CD1c-positive myeloid dendritic cell (primary cell): ENCODE measurements around the gene APOBEC3C.
"Not testable (repeated sequence)": the region's sequence is repeated elsewhere in the genome, so short reads cannot be mapped to it uniquely, and the experiment has no call there.

ENCODE experiments used
- DNase-seq: peaks from one replicate; pipeline ENCODE4 v3.0.0-alpha.2; 2016; ENCODE audit errors: extremely low spot score

APOBEC3C gene

DNA sequence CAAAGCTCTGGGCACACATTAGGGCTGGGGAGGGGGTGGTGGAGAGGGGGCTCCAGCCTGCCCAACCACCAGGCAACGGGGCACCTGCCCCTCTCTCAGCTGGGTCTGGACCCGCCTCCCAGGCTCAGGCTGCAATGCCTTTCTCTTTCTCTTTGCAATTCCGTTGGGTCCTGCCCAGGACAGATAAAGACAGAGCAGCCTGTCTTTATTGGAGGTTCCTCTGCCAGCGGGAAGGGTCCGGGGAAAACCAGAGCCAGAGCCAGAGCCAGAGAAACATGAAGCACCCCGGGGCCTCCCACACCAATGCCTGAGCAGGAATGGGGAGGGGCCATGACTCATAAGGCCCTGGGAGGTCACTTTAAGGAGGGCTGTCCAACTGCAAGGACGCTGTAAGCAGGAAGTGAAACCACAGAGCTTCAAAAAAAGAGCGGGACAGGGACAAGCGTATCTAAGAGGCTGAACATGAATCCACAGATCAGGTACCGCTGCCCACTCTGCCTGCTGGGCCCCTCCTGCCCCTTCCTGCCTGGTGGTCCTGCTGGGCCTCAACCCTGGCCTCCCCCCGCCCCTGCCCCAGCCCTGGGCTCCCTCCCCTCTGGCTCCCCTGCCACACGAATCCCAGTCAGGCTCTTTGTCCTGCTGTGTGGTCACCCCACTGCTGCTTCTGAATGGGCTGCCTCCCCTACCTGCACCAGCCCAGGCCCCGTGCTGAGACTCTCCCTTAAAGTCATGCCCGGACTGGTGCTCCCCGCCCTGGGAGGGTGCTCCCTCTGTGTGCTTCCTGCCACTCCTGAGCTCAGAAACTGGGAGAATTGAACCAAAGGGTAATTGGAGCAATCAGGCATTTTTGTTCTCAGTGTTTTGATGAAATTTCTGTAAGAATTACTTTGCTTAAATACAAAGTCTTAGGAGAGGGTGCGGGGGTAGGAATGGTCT is 31.8 kb upstream of the APOBEC3C start, which contains the start of gene APOBEC3B:
APOBEC3B (plus strand) TSS at position 356 of the 936 bp plus-strand sequence; CDS start at position 463, 107 bp downstream.
- DNase-seq: peak; percentile 97

DNA sequence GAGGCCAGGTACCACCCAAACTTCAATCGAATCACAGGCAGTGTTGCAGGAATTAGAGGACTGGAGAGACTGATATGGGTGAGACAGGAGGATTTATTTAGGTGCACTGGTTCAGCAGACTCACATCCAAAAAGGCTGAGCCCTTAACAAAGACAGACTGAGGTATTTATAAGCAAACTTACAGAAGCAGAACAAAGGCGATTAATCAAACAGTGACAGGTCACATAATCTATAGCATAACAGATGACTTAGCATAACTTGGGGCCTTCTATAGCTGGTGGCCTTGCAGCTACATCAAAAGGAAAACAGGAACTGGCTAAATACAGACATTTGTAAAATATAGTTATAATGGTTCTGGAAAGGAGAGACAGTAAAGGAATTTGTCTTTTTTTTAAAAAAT is 29.8 kb upstream of the APOBEC3C start:
- DNase-seq: no peak

DNA sequence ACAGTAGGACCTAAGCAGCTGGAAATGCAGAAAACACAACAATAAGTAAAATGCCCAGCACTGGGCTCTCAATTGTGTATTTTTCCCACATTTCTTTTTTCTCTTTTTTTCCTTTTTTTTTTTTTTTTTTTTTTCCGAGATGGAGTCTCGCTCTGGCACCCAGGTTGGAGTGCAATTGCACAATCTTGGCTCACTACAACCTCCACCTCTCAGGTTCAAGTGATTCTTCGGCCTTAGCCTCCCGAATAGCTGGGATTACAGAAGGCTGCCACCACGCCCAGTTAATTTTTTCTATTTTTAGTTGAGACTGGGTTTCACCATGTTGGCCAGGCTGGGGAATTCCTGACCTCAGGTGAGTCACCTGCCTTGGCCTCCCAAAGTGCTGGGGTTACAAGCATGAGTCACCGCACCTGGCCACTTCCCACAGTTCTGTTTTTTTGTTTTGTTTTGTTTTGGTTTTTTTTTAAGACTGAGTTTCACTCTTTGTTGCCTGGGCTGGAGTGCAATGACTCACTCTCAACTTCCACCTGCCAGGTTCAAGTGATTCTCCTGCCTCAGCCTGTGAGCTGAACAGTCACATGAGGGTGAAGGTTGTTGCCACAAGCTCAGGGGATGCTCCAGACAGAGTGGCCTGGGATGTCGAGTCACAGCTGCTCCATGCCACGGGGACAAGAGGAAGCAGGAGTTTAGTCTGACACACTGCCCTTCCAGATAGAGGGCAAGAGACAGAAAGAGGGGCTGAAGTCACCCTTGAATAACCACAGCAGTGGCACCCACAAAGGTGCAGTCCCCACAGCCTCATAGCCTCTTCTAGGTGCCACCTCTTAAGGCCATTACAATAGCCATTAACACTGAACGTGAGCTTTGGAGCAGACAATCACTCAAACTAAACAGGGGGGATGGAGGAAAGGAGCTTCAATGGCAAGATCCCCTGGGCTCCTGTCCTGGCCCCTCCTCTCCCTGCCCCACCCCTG is 29.0 kb upstream of the APOBEC3C start:
- peak; percentile 57 for DNase-seq

DNA sequence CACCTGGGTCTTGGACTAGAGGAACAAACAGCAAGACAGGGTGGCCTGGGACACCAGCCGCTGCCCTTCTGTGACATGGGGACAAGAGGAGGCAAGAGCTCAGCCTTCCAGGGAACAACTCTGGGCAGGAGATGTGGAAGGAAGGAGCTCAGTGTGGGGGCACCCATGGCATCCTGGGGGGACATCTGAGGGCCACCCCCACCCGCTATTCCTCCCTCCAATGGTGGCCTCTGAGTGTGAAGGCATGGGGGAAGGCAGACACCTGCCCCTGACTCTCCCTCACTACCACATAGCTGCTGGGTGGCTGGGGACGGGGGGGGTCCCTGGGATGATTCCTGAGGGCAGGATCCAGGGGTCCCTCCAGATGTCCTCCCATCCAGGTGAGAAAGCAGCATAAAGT is 27.4 kb upstream of the APOBEC3C start:
- no peak for DNase-seq

DNA sequence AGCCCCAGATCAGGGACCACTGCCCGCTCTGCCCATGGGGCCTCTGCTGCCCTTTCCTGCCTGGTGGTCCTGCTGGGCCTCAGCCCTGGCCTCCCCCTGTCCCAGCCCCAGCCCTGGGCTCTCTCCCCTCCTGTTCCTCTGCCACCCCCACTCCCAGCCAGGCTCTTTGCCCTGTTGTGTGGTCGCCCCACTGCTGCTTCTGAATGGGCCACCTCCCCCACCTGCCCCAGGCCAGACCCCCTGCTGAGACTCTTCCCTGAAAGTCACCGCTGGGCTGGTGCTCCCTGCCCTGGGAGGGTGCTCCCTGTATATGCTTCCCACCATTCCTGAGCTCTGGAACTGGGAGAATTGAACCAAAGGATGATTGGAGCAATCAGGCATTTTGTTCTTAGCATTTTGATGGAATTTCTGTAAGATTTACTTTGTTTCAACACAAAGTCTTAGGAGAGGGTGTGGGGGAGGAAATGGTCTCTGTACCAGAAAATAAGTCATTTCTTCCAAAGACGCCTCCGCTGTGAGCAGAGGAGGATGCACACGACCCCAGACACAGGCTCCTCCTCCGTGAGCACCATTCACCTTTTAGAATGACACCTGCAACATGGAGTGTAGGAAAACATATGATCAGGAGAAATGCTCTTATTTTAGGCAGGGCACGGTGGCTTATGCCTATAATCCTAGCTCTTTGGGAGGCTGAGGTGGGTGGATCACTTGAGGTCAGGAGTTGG is 26.7 kb upstream of the APOBEC3C start:
- DNase-seq: no peak

DNA sequence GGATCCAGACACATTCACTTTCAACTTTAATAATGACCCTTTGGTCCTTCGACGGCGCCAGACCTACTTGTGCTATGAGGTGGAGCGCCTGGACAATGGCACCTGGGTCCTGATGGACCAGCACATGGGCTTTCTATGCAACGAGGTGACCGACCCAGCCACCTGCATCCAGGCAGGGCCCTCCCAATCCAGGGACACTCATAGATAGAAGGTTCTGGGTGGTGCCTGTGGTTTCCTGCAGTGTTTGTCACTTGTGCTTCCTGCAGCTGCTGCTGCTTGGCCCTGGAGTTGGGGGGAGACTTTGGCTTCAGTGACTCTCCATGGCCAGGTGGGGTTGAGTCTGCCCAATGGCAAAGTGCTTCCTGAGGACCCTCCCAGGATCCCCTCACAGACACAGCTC is 24.6 kb upstream of the APOBEC3C start:
- DNase-seq: no peak

DNA sequence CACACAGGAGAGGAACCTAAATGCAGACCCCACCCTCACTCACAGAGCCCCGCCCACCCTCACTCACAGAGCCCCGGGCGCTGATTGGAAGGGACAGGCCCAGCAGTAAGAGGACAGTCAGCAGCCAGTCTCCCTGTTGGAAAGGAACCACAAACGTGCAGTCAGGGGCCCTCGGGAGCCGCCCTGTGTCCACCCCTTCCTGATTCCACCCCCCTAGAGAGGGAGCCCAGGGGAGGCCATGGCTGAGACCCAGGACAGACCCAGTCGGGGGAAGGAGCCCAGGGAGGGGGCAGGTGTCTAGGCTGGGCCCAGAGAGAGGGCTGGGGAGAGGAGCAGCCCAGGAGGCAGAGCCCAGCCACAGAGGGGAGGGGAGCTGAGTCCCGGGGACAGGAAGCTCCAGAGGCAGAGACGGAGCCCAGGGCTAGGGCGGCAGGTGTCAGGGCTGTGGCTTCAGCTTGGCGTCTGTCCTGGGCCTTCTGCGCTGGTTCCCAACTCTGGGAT is 21.1 kb upstream of the APOBEC3C start:
- not testable (repeated sequence) for DNase-seq

DNA sequence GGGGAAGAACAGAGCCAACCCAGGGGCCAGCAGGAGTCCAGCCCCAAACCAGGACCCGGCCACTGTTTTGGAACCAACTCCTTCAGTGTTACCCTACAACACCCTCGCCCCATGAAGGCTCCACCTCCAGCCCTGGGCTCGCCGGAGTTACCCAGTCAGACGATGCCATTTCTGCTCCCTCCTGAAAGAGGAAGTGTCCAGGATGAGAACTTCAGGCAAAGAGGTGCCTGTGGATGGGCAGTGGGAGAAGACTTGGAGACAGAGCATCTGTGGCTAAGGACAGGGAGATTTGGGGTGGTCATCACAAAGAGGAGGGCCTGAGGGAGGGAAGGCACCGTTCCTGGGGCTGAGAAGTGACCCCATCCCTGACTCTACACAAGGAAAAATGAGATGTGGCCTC is 18.0 kb upstream of the APOBEC3C start:
- DNase-seq: no peak

DNA sequence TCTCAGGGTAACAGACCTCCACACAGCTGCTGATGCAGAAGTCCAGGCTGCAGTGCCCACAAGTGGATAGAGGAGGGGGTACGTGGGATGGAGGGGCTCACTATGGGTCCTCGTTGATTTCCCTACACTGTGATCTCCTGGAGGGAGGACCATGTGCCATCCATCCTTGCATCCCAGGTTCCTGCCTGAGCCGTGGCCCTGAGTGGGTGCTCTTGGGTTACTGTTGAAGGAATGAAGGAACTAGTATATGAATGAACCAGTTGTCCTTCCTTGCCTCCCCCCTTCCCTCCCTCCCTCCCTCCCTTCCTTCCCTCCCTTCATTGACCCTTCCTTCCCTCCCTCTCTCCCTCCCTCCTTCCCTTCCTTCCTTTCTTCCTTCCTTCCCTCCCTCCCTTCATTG is 16.5 kb upstream of the APOBEC3C start:
- DNase-seq: no peak

DNA sequence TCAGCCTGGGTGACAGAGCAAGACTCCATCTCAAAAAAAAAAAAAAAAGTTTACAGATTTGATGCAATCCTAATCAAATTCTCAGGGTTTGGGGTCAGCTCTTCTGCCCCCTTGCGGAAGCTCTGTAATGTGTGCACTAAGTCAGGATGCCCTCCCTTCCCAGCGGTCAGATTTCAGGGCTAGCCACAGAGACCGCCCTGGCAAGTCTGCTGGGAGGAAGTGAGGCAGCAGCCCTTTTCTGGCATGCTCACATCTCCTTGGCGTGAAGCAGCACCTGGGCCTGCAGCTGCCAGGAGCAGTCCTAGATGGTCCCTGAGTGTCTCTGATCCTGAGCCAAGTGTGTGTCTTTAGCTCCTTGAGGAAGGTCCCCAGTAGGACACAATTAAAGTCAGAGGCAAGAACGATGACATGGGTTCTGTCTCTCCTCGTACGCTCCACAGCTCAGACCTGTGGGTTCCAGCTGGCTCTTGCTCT is 10.9 kb upstream of the APOBEC3C start:
- peak; percentile 88 for DNase-seq

DNA sequence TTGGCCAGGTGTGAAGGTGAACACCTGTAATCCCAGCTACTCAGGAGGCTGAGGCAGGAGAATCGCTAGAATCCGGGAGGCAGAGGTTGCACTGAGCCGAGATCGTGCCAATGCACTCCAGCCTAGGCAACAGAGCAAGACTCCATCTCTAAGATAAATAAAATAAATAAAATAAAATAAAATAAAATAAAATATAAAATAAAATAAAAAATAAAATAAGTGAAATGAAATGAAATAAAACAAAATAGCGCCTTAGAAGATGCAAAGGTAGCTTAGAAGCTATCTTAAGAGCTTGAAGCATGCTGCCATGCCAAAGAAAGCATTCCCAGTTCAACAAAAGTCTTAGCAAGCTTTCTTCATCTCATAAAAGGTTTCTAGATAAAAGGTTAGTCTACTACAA is 6.9 kb upstream of the APOBEC3C start:
- DNase-seq: no peak

DNA sequence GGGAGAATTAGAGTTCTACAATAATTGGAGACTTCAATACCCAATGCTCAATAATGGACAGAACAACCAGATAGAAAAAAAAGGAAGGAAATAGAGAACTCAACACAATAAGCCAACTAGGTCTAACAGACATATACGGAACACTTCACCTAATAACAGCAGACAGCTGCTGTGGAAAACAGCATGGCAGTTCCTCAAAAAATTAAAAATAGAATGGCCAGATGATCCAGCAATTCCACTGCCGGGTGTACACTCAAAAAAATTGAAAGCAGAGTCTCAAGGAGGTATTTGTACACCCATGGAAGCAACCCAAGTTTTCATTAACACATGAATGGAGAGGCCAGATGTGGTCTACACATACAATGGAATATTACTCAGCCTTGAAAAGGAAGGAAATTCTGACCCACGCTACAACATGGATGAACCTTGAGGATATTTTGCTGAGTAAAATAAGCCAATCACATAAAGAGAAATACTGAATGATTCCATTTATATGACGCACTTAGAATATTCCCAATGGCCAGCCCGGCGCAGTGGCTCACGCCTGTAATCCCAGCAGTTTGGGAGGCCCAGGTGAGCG is 5.7 kb upstream of the APOBEC3C start:
- not testable (repeated sequence) for DNase-seq

DNA sequence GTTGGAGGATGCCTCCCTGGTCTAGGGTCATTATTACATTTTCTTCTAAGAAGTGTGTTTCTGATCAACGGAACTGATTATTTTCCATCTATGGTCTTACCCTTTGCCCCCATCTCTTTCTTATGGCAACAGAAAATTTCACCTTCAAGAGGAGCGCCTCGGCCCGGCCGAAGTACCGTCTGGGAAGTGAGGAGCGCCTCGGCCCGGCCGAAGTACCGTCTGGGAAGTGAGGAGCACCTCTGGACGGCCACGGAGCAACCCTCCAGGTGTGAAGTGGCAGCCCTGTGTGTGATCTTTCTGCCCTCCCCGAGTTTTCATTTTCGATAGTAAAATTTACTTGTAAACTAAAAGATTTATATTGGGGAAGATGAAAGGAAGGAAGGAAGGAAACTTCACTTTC is 3.1 kb upstream of the APOBEC3C start:
- DNase-seq: no peak

DNA sequence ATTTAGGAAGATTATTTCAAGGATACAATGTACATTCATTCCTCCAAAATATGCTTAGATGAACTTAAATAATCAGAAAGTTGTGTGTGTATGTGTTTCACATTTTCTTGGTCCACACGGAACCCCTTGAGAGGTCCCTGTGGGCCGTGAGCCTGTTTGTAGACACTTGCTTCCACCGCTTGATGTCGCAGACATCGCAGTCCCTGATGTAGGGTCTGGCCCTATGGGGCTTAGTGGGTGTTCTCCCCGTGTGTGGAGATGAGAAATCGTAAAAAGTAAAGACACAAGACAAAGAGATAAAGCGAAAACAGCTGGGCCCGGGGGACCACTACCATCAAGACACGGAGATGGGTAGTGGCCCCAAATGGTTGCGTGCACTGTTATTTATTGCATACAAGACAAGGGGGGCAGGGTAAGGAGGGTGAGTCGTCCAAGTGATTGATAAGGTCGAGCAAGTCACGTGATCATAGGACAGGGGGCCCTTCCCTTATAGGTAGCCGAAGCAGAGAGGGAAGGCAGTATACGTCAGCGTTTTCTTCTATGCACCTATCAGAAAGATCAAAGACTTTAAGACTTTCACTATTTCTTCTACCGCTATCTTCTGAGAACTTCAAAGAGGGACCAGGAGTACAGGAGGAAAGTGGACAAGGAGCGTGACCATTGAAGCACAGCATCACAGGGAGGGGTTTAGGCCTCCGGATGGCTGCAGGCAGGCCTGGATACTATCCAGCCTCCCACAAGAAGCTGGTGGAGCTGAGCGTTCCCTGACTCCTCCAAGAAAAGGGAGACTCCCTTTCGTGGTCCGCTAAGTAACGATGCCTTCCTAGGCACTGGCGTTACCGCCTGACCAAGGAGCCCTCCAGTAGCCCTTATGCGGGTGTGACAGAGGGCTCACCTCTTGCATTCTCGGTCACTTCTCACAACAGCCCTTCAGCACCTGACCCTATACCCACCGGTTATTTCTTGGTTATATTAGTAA is 1.2 kb upstream of the APOBEC3C start:
- DNase-seq: no peak

DNA sequence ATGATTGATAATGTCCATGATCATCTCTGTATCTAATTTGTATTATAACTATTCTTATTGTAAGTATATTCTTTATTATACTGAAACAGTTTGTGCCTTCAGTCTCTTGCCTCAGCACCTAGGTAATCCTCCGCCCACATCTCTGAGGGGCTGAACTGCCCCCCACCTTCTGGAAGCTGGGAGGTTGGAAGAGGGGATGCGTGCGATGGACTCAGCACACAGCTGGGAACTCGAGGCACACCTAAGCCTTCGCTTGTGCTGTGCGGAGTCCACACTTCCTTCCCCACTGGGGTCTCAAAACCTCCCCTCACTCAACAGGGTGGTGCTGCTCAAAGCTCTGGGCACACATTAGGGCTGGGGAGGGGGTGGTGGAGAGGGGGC is 506 bp upstream of the APOBEC3C start:
- DNase-seq: not testable (repeated sequence)

DNA sequence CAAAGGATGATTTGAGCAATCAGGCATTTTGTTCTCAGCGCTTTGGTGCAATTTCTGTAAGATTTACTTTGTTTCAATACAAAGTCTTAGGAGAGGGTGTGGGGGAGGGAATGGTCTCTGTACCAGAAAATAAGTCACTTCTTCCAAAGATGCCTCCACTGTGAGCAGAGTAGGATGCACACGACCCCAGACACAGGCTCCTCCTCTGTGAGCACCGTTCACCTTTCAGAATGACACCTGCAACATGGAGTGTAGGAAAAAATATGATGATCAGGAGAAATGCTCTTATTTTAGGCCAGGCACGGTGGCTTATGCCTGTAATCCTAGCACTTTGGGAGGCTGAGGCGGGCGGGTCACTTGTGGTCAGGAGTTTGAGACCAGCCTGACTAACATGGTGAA is 665 bp downstream of the APOBEC3C start:
- not testable (repeated sequence) for DNase-seq

DNA sequence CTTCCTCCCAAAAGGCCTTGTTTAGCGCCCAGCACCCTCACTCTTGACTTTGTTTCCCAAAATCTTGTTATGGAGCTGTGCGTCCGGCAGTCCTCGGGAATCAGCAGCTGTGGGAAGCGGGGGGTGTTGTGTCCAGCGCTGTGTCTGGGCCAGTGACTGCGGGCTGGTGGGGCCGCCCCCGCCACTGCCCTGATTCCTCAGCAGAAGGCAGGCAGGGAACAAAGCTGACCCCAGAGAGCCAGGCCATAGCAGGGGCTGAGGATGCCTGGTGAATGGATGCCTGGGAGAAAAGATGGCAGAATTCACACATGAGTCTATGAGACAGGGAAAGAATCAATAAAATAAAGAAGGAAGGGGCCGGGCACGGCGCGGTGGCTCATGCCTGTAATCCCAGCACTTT is 2.5 kb downstream of the APOBEC3C start:
- no peak for DNase-seq

DNA sequence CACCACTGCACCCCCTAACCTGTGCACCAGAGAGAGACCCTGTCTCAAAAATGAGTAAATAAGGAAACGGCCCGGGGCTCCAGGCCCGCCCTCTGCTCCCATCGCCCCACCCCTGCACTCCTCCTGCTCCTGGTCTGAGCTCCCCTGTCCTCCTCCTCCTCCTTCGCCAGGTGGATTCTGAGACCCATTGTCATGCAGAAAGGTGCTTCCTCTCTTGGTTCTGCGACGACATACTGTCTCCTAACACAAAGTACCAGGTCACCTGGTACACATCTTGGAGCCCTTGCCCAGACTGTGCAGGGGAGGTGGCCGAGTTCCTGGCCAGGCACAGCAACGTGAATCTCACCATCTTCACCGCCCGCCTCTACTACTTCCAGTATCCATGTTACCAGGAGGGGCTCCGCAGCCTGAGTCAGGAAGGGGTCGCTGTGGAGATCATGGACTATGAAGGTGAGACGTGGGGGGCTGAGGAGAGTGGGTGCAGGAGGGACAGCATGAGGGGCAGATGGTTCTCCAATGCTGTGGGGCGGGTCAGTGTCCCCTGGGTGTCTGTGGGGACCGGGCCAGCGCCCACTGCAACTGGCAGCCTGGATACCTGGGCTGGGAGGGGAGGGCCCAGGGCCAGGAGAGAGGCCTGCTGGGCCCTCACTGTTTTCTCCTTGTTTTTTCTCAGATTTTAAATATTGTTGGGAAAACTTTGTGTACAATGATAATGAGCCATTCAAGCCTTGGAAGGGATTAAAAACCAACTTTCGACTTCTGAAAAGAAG is 3.7 kb downstream of the APOBEC3C start:
- no peak for DNase-seq
